Mucosa of descending colon (tissue), 3 donors: ENCODE measurements around the gene ADAM12. TPM values are rescaled to one million over a fixed set of nuclear protein-coding genes. Genes with fewer than 3 reads are reported as not detected.

ENCODE experiments used
- ATAC-seq: fragments of 200-7000 bp; cut with Tn5 transposase; one replicate; pipeline ENCODE4 v1.9.1; 2020; ENCODE audit warnings: mild to moderate bottlenecking, moderate library complexity
- DNase-seq, 3 donors: peaks; one replicate each; pipeline ENCODE4 v3.0.0-alpha.2; 2020
- H3K36me3 ChIP-seq: fragments of 200-600 bp; one replicate; pipeline ENCODE4 v1.8.0; 2021; ENCODE audit warnings: low read depth, mild to moderate bottlenecking
- H3K4me1 ChIP-seq: fragments of 200-600 bp; one replicate; pipeline ENCODE4 v1.8.0; 2021; ENCODE audit warnings: low read depth, mild to moderate bottlenecking
- H3K4me3 ChIP-seq: fragments of 200-600 bp; one replicate; pipeline ENCODE4 v1.8.0; 2021; ENCODE audit warnings: mild to moderate bottlenecking
- H3K9me3 ChIP-seq: fragments of 200-600 bp; one replicate; pipeline ENCODE4 v1.8.0; 2021; ENCODE audit warnings: mild to moderate bottlenecking
- CTCF ChIP-seq: fragments of 200-600 bp; IDR thresholded peaks from one replicate; pipeline ENCODE4 v1.8.0; 2022; ENCODE audit warnings: antibody characterized with exemption, mild to moderate bottlenecking
- intact Hi-C, 2 donors: fragments of 100-400 bp; cut with DNase I in 1 of 2; cut with micrococcal nuclease in 1 of 2; formaldehyde crosslinking; loops; one replicate each; pipeline versions ENCODE4 v1.11.0 to v1.11.1; 2022; cut with DNase I, micrococcal nuclease
- total RNA-seq, 3 donors: library from RNA; stranded (reverse); fragmentation: NEBNext Ultra II Directional in 2 of 3; extraction: Animal tissue kit (Norgen Biotek cat#: 25700) in 2 of 3; gene quantifications; one replicate each; pipeline versions ENCODE4 v1.2.1 to v1.2.4, GENCODE V29; 2021 to 2023
- donor health status: DM: no; HTN: no; CAD: no; lungs with moderate emphysema.
- donor health status: DM: no; HTN: no; CAD: no.
- donor health status: DM: no; HTN: yes; CAD: no.

ADAM12 gene
- total RNA-seq, 3 donors from 2014 or later: 0.20 to 0.89 (median 0.66) TPM

DNA sequence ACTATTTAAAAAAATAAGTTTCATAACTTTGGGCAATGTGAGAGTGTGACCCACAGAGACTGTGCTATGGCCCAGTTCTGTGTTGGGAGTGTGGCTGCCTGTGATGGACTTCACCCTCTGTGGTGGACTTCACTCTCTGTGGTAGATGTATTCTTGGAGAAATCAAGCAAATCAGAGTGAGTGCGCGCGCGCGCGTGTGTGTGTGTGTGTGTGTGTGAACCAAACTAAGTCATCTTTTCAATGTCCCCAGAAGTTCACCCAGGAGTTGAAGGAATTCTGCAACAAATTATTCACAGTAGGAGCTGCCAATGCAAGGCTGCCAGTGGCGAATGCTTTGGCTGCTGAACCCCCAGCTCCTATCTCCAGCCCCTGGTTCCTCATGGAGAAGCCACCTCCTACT lies 184.5 kb downstream of the ADAM12 start:
- no peak for DNase-seq
- H3K4me1 ChIP-seq: no peaks in the 10 kb centered on the region
- intact Hi-C loops: no loop called here
- H3K9me3 ChIP-seq: no peaks in the 10 kb centered on the region
- TF ChIP-seq CTCF: no peak
- ATAC-seq: no peak
- H3K4me3 ChIP-seq: no peak overlapping the region
- H3K36me3 ChIP-seq: no peaks in the 10 kb centered on the region

GRCh38 chr10:126201603-126202002 lies 186.7 kb downstream of the ADAM12 start:
- Histone ChIP-seq H3K4me3 (no peak overlapping the region), H3K36me3 (no peaks in the 10 kb centered on the region), H3K4me1 (no peaks in the 10 kb centered on the region), H3K9me3 (no peaks in the 10 kb centered on the region)
- ATAC-seq (no peak), DNase-seq (no peak)
- intact Hi-C loops: no loop called here
- no peak for TF ChIP-seq CTCF

DNA sequence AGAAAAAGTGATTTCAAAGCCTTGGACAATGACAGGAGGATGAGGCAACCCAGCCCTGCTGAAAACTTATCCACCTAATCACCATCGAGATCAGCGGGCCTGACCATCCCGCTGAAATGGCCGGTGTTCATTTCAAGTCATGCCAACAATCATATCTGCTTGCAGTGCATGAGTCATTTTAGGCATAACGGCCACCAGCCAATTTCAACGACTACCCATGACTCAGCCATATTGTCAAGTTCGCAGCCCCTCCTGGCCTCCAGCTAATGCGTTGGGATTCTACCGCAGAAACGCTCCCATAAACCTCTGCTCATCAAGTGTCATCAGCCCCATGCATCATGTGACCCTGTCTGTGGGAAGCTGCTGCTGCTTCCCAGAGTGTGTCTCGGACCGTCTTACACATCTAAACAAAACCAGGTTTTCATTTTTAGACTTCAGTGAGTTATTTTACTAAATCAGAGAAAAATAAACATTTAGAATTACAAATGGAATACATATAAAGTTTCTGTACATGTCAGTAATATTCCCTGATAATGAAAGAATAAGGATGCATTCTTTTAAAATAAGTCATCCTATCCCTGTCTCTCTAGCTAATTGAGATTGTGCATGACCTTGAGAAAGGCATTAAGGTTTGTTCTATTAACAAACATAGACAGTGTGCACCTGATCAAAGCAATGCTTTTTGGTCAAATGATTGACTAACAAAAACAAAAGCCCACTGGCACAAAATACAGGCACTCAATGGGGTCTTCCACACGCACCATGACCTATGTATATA lies 188.9 kb downstream of the ADAM12 start:
- no peaks in the 10 kb centered on the region for H3K4me1 ChIP-seq
- no peak for DNase-seq
- no peak overlapping the region for H3K4me3 ChIP-seq
- no peak for TF ChIP-seq CTCF
- ATAC-seq: no peak
- no peaks in the 10 kb centered on the region for H3K9me3 ChIP-seq
- intact Hi-C loops: no loop called here
- H3K36me3 ChIP-seq: no peaks in the 10 kb centered on the region

- no peak for DNase-seq
- Histone ChIP-seq H3K4me3 (no peak overlapping the region), H3K36me3 (no peaks in the 10 kb centered on the region), H3K4me1 (no peaks in the 10 kb centered on the region), H3K9me3 (no peaks in the 10 kb centered on the region)
- ATAC-seq: no peak
- no peak for TF ChIP-seq CTCF
- intact Hi-C loops: no loop called here
Measured at GRCh38 chr10:126198681-126199080, 189.6 kb downstream of the ADAM12 start.

GRCh38 chr10:126197036-126197543 lies 191.2 kb downstream of the ADAM12 start:
- TF ChIP-seq CTCF: no peak
- DNase-seq (no peak), ATAC-seq (no peak)
- Histone ChIP-seq H3K36me3 (no peaks in the 10 kb centered on the region), H3K9me3 (no peaks in the 10 kb centered on the region), H3K4me3 (no peak overlapping the region), H3K4me1 (no peaks in the 10 kb centered on the region)
- intact Hi-C loops: no loop called here
